Stimulated activated CD8-positive, alpha-beta memory T cell treated with anti-CD3 and anti-CD28 coated beads, Interleukin-12 subunit alpha, Interleukin-12 subunit beta, amount 100 ng/mL, for 24 hours (primary cell): ENCODE results near the gene INSIG2.

Source experiments
- DNase-seq: peaks from one replicate; pipeline ENCODE4 v3.0.0-alpha.2; 2020; ENCODE audit errors: extremely low read depth

Gene INSIG2

DNA sequence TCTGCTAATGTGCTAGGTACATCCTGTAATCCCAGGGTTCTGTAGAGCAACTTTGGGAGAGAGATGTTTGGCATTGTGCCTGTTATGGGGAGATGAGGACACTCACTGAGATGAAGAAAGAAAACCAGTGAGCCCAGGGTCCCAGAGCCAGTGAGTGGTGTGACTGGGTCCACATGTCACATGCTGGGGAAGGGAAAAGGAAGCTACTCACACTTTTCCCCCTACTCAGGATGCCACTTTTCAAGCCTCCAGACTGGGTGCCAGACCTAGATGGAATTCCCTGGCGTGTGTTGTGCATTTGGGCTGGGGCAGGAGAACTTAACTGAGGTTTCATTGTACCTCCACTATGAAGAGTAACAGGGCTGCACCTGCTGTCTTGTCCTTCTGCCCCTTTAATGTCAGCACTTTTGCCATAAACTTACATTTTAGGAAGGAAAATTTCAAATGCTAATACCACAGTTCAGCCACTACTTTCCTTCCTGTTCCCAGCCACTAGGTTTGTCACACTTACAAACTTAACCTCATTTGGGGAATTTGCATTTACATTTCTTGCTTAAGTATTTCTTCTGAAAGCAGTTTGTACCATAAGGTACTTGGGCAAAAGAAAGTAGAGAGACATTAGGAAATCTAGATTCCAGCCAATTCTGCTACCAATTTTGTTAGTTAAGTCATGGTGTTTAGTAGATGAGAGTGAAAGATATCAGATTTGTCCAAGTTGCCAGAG is 10.2 kb downstream of the INSIG2 start:
- DNase-seq = no peak

DNA sequence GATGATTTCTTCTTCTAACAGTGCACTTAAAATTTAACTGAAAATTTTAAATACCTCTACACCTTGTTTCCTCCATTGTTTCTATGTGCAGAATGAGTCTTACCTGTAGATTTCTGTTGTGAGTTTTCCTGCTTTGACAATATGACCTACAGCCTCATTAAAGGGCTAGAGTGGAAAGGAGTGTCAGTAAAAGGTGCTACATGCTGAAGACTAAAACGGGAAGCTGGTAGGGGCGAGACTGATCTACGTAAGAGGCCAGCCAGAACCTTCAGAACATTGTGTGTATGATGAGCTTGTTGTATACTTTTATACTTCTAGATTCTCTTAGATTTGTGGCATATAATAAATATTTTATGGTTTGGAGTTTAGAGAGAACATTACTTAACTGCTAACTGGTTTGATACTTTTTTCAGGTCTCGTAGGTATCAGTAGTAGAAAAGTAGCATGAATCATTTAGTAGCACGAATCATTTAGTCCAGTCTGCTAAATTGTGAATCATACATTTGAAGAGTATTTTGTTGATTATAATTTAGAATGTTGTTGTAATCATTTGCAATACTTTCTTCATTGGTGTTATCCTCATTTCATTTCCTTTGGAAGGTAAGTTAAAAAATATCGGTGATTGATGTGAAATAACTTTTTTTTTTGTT is 14.3 kb downstream of the INSIG2 start:
- no peak for DNase-seq

DNA sequence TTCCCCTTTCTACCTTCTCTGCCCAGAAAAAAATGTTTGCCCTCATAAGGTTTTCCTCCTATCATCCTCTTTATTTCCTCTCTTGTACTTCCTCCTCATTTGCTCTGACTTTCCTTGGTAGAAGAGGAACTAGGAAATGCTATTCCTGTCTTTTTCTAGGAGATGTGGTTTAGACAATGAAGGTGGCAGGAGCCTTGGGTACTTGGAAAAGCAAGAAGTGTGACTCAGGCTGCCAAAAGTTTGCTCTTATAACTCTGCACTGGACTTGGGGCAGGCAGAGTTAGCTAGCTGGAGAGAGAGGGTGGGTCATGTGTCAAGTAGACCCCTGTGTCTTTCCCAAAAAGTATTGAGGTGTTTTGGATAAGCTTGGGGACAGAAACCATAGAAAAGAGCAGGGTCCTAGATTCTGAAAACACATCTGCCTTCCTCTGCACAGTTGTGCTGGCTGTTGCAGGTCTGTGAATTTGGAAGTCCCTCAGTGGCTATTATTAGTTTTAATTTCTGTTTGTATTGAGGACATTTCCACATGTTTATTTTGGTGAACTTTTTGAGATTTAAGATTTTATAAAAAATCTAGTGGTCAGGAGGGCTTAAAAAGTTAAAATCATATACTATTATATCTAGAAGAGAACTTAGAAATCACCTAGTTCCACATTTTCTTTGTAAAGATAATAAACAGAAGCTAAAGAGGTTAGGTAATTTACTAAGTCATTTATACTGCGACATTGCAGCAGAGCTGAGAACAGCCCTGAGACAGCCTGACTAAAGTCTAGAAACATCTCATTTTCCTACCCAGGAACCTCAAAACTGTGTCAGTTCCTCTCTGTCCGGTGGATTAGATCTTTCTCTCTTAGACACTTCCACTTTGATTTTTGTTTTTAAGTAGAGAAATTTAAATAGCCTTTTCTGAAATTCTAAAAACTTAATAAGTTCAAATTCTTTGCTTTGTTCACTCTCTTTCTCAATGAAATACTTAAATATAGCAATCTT is 16.0 kb downstream of the INSIG2 start:
- DNase-seq = no peak

DNA sequence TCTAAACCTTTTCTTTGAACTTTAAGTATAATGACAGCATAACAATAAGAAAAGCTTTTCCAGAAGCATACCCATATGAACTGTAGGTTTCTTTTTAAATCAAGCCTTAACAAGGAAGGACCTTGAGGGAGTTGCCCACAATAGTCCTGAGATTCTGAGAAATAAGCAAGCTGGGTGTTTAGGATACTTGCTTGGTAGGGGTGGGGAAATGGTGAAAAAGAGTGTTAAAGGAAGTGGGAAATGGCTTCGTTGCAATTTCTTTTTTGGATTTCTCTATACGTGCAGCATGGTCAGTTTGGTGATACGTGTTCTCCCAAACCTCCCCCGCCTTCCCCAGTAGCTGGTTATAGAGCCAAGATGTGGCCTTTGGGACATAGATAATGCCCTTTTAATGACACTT is 17.2 kb downstream of the INSIG2 start:
- no peak for DNase-seq

DNA sequence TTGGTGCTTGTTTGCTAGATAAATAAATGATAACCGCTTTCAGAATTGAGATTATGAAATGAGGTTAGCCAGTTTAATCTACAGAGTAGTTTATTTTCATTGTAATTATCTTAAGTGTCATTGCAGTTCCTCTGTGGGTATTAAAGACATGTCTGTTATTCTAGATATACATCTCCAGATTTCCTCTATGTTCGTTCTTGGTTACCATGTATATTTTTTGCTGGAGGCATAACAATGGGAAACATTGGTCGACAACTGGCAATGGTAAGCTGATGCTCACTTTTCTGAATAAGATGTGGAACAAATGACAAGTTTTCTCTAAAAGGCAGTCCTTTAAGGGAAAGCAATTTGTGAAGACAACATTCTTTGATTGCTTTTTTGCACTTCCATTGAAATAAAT is 18.7 kb downstream of the INSIG2 start:
- DNase-seq = no peak

DNA sequence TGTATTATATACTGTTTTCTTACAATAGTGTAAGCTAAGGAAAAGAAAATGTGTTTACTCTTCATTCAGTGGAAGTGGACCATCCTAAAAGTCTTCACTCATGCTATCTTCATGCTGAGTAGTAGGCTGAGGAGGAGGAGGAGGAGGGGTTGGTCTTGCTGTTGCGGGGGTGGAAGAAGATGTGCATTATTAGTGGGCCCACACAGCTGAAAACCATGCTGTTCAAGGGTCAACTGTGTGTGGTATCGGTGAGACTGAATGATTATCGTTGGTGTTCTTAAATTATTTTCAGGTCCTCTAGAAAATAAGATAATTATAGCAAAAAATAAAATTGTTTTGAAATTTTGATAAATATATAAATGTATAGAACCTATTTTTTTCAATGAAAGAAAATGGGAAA is 22.0 kb downstream of the INSIG2 start:
- DNase-seq = no peak

DNA sequence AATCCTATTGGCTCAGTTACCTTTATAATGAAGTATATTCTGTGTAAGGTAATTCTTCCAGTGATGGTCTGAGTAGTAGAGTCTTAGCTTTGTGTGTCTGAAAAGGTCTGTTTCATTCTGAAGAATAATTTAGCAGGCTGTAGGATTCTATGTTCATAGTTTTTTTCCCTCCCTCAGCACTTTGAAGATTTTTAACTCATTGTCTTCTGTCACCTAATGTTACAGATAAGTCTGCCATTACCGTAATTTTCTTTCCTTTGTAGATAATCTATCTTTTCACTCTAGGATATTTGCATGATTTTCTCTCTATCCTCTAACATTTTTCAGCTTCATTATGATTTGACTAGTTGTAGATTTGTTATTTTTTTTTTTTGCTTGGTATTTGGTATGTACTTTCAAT is 22.7 kb downstream of the INSIG2 start:
- DNase-seq = no peak

DNA sequence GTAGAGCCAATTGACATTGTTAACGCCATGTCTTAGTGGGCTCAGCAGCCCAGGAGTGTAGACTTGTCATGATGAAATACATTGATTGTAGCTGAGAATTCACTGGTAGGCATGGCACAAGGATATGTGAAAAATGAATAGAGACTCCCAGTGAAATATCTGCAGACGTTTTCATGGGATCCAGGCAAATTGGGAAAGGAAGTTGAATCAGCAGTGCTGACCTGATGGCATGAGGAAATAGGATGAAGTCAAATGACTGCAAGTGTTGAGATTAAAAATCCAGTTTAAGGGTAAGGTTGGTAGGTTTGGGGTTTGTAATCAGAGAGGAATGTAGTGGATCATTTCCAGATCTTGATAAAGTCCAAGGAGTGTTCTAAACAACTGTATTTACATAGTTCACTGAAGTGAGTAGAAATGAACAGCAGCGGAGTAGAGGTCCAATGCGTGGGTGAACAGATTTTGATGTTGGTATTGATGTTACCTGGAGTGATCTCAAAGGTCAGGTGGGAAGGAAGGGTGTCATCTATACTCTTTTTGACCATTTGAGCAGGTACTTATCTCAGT is 24.6 kb downstream of the INSIG2 start:
- DNase-seq = no peak

DNA sequence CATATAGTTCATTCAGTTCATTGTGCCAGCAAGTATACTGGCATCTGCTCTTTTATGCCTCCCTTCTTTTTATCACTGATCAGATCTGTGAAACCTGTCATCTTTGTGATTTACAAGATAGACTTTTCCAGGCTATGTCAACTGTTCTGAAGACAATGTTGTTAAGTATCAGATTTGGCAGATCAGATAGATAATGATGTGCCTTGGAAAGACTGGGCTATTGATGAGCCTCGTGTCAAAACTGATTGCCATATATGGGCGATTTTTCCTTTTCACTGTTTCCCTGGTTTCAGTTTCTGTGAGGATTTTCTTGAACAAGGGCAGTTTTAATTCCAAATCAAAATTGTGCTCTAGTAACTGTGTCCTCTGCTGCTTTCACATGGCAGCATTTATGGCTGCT is 26.6 kb downstream of the INSIG2 start:
- no peak for DNase-seq

DNA sequence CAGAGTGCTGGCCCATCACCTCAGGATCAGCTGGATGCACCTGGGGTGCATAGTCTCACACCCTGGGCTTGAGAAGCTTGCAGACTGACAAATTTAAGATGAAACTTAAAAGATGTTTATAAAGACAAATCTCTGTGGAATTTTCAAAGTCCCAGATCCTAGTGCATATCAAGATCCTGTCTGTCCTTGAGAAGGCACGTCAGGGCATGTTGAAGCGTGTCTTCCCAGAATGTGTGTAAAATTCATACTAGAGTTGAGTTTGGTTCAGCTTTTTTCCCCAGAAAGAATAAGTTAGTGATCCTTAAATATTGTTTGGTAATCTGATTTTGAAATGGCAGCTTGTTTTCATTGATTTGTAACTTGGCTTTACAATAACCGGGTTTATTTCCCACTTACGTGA is 27.5 kb downstream of the INSIG2 start:
- no peak for DNase-seq

DNA sequence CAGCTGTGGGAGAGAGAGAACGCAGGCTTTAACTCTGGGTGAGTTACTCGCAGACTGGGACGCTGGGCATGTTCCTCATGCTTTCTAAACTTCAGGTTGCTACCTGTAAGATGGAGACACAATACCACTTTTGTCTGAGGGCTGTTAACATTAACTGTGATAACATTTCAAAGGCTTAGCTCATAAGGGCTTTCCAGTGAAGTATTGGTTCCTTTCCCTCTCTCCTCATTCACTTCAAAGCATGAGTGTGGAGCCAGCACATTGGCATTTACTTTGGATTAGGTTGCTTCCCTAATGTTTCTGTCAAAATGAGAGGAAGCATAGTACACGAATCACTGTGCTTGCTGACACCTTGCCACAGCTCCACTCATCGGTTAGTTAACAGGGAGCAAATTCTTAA is 30.2 kb downstream of the INSIG2 start:
- no peak for DNase-seq

DNA sequence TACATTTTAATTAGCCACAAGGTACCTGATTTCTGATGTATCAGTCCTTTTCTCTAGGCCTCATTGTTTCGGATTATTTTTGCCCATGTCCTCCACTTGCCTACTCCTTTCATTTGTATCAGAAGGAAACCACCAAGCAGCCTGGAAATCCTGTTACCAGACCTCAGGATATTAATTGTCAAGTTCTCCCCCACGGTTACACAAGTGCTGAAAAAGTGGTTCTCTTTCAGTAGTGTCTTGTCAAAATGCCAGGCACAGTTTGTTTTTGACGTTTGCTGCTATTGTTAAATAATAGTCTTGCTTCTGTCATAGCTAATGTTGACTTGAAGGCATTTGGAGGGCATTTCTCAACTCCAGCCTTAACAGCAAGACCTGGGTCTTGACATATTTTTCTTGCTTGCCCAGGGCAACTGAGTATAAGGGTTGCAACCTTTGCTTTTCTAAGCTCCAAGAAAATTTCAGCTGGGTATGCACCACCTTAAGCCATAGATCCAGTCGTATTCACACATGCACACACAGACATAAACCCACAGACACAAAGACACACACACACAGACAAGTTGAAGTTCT is 31.0 kb downstream of the INSIG2 start:
- no peak for DNase-seq

DNA sequence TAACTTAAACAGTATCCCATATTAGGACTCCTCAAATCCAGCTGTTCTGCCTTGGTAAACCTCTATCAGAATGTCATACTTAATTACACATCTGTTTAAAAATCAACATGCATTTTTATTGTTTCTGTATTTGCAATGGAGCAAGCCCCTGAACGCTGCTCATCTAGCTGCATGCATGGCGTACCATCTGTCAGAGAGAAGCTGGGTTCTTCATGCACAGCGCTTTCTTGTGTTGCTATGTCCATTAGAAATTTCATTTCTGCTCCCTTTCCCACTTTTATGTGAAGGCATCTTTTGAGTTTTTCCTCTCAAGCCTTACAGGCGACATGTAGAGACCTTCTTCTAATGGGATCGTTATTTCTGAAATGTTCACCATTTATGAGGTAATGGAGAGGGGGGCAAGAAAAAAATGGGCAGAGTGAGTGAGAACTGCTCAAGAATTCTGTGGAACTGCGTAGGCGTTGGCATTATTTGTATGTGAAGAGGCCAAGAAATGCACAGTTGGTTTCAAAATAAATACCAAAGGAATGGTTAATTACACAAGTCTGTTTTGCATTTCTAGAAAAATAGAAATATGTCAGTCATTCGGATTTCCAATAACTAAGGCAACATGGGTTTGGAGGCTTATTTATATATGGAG is 31.6 kb downstream of the INSIG2 start:
- no peak for DNase-seq

DNA sequence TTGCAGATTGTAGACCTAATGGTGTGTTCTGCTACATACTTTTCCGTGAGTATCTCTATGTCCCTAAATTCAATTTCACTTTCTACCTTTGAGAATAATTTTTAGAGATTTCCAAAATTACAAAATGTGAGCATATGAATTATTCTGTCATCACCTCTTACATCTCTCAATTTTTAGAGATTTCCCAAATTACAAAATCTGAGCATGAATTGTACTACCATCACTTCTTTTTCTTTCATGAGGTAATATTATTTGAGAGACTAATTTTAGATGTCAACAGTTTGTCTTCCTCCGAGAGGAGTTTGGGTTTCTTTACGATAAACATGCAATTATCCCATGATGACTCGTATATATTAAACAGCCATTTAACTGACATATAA is 32.1 kb downstream of the INSIG2 start:
- DNase-seq = no peak

DNA sequence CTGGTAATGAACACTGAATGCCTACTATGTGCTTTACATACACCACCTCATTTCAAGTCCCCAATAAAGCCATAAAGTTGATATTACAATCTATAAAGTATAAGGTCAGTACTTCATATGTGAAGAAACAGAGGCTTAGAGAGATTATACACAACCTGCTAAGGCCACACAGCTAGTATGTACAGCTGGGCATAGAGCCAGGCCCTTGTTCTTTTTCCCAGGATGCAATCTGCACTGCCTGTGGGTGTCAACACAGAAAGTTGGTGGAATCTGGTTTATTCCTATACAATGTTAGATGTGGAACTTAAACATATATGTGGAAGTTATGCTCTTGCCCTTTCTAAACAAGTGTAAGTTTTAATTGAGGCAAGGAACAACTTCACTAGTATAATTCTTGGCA is 32.8 kb downstream of the INSIG2 start:
- DNase-seq = no peak

DNA sequence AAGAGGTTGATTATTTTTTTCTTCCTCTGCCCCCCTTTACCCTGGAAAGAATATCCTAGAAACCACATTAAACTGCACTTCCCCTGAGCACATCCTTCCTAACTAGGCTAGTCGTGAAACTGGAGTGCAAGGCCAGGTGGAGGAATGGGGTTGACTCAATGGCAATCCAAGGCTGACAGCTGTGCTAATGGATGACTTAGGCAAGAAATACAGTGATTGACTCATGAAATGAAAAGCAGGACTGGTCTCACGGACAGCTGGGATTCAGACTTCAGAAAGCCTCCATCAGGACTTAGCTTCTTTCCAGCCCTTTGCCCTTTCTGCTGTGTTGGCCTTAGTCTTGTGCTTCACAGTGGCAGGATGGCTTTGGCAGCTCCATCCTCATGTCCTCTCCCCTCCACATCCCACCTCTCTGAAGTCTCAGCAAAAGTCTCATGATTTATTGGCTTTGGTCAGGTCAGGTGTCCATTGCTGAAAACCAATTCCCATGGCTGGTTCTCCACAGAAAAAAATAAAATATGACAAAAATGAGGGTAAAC is 33.8 kb downstream of the INSIG2 start:
- DNase-seq = no peak

DNA sequence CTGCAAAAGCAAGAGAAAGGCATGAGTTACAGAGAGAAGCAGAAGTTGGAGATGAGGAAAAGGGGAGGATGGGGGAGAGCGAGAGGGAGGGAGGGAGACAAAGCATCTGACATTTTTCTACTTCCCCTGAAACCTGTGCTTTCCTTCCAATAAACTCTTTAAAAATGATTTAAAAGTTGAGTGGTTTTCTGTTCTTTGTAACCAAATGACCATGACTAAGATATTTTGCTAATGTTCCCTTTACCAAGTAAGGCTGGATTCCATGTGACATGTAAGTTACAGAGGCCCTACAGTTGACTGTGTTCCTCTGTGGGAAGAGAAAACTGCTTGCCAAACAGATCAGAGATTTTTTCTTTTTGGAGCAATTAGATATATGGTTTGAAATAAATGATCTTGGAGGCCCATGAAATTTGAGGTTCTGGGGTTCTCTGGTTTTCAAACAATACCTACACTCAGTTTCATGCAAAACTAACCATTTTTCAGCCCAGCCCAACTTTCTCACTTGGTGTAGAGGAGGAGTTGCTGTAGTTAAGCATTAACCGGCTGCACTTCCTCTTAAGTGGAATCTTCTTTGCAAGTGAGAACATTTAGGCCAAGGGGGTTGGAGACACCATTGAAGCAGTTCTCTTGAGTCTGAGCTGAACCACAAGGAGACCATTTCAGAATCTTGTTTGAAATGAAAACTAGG is 34.5 kb downstream of the INSIG2 start:
- DNase-seq = no peak

DNA sequence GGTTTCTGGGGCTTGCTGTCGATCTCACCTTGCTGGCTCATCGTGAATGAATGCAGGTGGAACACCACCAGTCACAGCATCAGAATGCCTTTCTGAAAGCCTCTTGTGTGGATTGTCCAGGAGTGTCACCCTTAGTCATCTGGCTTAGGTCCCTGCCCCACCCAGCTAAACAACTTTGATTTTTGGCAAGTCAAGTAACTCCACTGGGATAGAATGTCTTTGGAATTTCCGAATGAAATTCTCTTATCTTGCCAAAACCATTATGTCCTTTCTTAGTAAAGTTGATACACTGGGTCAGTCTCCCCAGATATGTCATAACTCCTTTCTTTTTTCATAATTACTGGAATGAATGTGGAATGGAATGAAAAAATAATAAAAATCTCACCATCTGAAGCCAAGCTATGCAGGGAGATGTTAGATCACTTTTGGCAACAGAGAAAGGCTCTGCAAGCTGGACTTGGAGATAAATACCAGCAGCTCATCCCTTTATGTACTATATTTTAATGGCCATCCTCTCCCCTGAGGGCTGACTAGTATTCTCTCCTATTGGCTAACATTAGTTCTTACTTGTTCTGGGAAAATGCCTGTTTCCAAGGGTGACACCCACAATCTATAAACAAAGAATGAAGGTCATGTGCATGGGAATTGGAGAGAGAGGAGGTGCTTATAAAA is 35.4 kb downstream of the INSIG2 start:
- no peak for DNase-seq

DNA sequence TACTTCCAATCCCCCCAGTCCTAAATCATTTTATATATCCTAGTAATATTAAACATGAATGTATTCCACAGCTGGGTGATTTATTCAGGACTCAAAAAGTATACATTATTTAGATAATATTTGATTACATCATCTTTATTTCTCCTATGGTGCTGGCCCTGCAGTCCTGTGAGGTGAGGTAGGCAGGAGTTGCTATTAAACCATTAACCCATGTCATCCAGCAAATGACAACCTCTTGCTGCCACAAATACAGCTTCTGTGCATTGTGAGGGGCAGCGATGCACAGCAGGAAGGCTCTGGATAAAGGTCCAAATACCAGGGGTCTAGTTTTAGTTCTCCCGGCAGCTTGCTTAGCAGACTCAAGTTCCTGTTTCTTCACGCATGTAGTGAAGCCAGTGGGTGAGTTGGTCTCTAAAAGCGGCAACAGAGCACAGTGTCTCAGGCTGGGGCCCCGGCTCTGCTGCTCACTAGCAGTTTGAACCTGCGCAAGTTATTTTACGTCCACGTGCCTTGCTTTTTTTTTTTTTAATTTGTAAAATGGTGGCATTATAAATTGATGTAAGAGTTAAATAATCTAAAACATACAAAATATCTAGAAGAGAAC is 36.1 kb downstream of the INSIG2 start:
- no peak for DNase-seq

DNA sequence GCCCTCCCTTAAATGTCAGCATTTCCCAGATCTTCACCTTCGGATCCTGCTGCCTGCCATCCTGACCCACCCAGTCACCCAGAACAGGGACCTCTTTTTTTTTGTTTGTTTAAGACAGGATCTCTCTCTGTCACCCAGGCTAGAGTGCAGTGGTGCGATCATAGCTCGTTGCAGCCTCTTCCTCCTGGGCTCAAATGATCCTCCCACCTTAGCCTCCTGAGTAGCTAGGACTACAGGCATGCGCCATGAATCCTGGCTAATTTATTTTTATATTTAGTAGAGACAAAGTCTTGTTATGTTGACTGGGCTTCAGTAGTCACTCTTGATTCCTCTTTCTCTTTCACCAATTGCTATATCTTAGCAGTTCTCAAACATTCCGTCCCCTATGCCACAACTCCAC is 39.0 kb downstream of the INSIG2 start:
- no peak for DNase-seq
